Measurements from ENCODE around the gene SLX4IP.

The SLX4IP gene

GRCh38 chr20:10672624-10673127 lies 237.6 kb downstream of the SLX4IP start:
- Histone ChIP-seq H3K27ac (replicated peaks) (peak overlapping the region; percentile 90), H3K4me3 (replicated peaks; ENCODE audit: insufficient read depth, low read length) (peak overlapping the region; percentile 57), H3K27me3 (ENCODE audit: insufficient read depth, poor library complexity, severe bottlenecking) (no peaks in the 10 kb centered on the region)
- TF ChIP-seq SPI1 (IDR thresholded peaks at IDR 0.05; ENCODE audit: borderline replicate concordance, low read depth) (peak; percentile 71), CTCF (IDR thresholded peaks at IDR 0.05; ENCODE audit: insufficient read depth, low read length) (no peak), REST (IDR thresholded peaks at IDR 0.05; ENCODE audit: insufficient replicate concordance, low read depth) (peak; percentile 27)
- peak; percentile 63 to 78 for DNase-seq (ENCODE audit: low read depth in 1 of 2, low spot score in 1 of 2)

GRCh38 chr20:10673176-10673841 lies 238.2 kb downstream of the SLX4IP start:
- TF ChIP-seq CTCF (IDR thresholded peaks at IDR 0.05; ENCODE audit: insufficient read depth, low read length), result no peak
- TF ChIP-seq GABPA (IDR thresholded peaks at IDR 0.05; ENCODE audit: low read depth), result no peak
- TF ChIP-seq SPI1 (IDR thresholded peaks at IDR 0.05; ENCODE audit: borderline replicate concordance, low read depth), result no peak
- TF ChIP-seq POLR2AphosphoS5 (IDR thresholded peaks at IDR 0.05; ENCODE audit: low read depth), result no peak
- no peak for TF ChIP-seq REST (IDR thresholded peaks at IDR 0.05; ENCODE audit: insufficient replicate concordance, low read depth)
- DNase-seq (ENCODE audit: low read depth in 1 of 2, low spot score in 1 of 2), result peak in 1 of 2 experiments; percentile 36
- H3K27ac ChIP-seq (replicated peaks), result peak overlapping the region; percentile 90
- H3K4me3 ChIP-seq (replicated peaks; ENCODE audit: insufficient read depth, low read length), result peak overlapping the region; percentile 57
- no peaks in the 10 kb centered on the region for H3K27me3 ChIP-seq (ENCODE audit: insufficient read depth, poor library complexity, severe bottlenecking)

- Histone ChIP-seq H3K27ac (replicated peaks) (peak within 1 kb of the TSS; percentile 90), H3K27me3 (ENCODE audit: insufficient read depth, poor library complexity, severe bottlenecking) (no peaks in the 10 kb centered on the region), H3K4me3 (replicated peaks; ENCODE audit: insufficient read depth, low read length) (peak within 1 kb of the TSS; percentile 57)
- DNase-seq (ENCODE audit: low read depth in 1 of 2, low spot score in 1 of 2), result peak; percentile 79 to 93
- TF ChIP-seq POLR2AphosphoS5 (IDR thresholded peaks at IDR 0.05; ENCODE audit: low read depth), result peak; percentile 61
- TF ChIP-seq GABPA (IDR thresholded peaks at IDR 0.05; ENCODE audit: low read depth), result no peak; the same call in 1 of the 2 replicates
Measured at GRCh38 chr20:10673842-10674683, 239.0 kb downstream of the SLX4IP start, which contains the start of gene JAG1. Gene JAG1, minus strand, starts transcription at chr20:10673999. Its CDS starts 469 bp downstream, at chr20:10673530.
